ENCODE results near the gene PAGE2B. TPM values are rescaled to one million over a fixed set of nuclear protein-coding genes. Genes with fewer than 3 reads are reported as not detected.
A peak's percentile ranks its signal among the peaks of the same experiment; 100 is the strongest.
"Not testable (repeated sequence)": the region's sequence is repeated elsewhere in the genome, so short reads cannot be mapped to it uniquely, and the experiment has no call there.

PAGE2B gene
- polyA plus RNA-seq, 1 donor, result 0.57 TPM

DNA sequence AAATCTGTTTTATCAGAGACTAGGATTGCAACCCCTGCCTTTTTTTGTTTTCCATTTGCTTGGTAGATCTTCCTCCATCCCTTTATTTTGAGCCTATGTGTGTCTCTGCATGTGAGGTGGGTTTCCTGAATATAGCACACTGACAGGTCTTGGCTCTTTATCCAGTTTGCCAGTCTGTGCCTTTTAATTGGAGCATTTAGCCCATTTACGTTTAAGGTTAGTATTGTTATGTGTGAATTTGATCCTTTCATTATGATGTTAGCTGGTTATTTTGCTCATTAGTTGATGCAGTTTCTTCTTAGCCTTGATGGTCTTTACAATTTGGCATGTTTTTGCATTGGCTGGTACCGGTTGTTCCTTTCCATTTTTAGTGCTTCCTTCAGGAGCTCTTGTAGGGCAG lies 24.2 kb upstream of the PAGE2B start:
- H3K4me3 ChIP-seq (ENCODE audit: low read length); H3K27me3 ChIP-seq (ENCODE audit: control insufficient read depth, insufficient read depth, low read length); DNase-seq; H3K36me3 ChIP-seq (ENCODE audit: control insufficient read depth, insufficient read depth, low read length); H3K4me1 ChIP-seq (ENCODE audit: control insufficient read depth, insufficient read depth, low read length); H3K9me3 ChIP-seq (ENCODE audit: control insufficient read depth, low read depth, low read length); H3K27ac ChIP-seq (ENCODE audit: low read length): not testable (repeated sequence)
- no CpG with 5 or more reads among the region's 2 CpGs for WGBS (ENCODE audit: insufficient coverage, low lambda C conversion rate)

DNA sequence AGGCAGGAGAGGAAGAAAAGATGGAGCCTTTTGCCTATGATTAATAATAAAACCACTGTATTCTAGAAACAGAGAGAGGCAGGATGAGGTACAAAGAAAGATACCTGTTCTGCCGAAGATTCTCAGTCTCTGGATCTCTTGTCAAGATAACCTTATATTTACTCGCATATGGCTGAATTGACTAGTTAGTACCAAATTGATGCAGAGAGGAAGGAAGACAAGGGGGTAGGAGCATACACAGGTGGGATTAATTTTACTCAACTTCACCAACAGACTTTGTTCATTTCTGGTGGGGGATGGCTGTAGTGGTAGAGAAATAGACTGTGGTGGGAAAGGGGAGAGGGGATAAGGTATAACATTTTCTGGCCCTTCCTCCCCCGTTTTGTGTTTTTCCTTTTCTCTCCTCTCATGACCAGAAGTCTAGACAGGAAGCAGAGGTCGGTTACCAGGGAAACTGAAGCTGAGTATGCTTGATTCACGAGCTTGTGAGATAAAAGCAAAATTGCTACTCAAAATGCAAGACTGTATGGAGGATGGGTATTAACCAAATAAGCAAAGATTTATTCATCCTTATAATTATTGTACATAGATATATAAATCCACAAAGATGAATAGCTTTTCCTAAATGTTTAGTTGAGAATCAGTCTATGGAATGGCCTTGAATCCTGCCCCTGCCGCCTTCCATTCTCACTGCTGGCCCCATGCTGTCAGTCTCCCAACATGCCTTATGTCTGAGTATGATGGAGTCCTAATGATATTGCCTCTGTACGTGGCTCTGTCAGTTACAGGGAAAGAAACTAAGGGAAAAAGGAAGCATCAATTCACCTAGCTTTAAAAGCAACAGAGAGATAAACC lies 17.8 kb upstream of the PAGE2B start:
- no peaks in the 10 kb centered on the region for H3K9me3 ChIP-seq (ENCODE audit: control insufficient read depth, low read depth, low read length)
- H3K27ac ChIP-seq (ENCODE audit: low read length), result no peak overlapping the region
- no peaks in the 10 kb centered on the region for H3K36me3 ChIP-seq (ENCODE audit: control insufficient read depth, insufficient read depth, low read length)
- no peaks in the 10 kb centered on the region for H3K4me1 ChIP-seq (ENCODE audit: control insufficient read depth, insufficient read depth, low read length)
- H3K4me3 ChIP-seq (ENCODE audit: low read length), result no peak overlapping the region
- no CpG with 5 or more reads among the region's 7 CpGs for WGBS (ENCODE audit: insufficient coverage, low lambda C conversion rate)
- DNase-seq, result peak; percentile 2 to 3
- no peaks in the 10 kb centered on the region for H3K27me3 ChIP-seq (ENCODE audit: control insufficient read depth, insufficient read depth, low read length)

DNA sequence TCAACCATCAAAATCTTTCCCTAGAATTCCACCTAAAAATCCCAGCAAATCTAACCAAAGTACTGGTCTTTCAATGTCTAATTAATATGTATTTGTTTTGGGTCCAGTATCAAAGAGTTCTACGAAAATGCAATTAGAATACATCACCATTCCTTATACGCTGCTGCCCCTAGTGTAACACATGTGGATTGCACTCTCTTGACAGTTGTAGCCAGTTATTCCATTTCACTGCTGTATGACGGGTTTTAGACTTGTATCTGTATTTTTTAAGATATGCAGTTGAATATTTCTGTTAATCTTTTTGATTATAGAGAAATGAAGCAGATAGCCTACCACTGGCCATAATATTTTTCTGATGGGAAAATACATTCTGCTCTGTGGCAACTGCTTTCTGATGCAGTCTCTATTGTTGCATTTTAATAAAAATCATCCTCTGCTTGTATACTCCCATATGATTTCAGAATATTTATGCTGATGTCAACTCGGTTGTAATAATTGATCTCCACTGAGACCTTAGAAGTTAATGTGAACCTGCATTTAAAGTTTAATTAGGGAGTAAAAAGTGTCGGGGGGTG lies 17.1 kb upstream of the PAGE2B start:
- no peaks in the 10 kb centered on the region for H3K9me3 ChIP-seq (ENCODE audit: control insufficient read depth, low read depth, low read length)
- no peaks in the 10 kb centered on the region for H3K4me1 ChIP-seq (ENCODE audit: control insufficient read depth, insufficient read depth, low read length)
- WGBS (ENCODE audit: insufficient coverage, low lambda C conversion rate), result 0% methylated on average over 1 of the region's 5 CpGs
- no peak overlapping the region for H3K4me3 ChIP-seq (ENCODE audit: low read length)
- no peaks in the 10 kb centered on the region for H3K36me3 ChIP-seq (ENCODE audit: control insufficient read depth, insufficient read depth, low read length)
- DNase-seq, result peak; percentile 1 to 13
- no peak overlapping the region for H3K27ac ChIP-seq (ENCODE audit: low read length)
- no peaks in the 10 kb centered on the region for H3K27me3 ChIP-seq (ENCODE audit: control insufficient read depth, insufficient read depth, low read length)

DNA sequence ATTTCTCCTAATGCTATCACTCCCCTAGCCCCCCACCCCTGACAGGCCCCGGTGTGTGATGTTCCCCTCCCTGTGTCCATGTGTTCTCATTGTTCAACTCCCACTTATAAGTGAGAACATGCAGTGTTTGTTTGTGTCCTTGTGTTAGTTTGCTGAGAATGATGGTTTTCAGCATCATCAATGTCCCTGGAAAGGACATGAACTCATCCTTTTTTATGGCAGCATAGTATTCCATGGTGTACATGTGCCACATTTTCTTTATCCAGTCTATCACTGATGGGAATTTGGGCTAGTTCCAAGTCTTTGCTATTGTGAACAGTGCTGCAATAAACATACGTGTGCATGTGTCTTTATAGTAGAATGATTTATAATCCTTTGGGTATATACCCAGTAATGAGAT lies 7.7 kb upstream of the PAGE2B start:
- no CpG with 5 or more reads among the region's 2 CpGs for WGBS (ENCODE audit: insufficient coverage, low lambda C conversion rate)
- H3K4me3 ChIP-seq (ENCODE audit: low read length); H3K4me1 ChIP-seq (ENCODE audit: control insufficient read depth, insufficient read depth, low read length); H3K27ac ChIP-seq (ENCODE audit: low read length); DNase-seq; H3K9me3 ChIP-seq (ENCODE audit: control insufficient read depth, low read depth, low read length); H3K36me3 ChIP-seq (ENCODE audit: control insufficient read depth, insufficient read depth, low read length); H3K27me3 ChIP-seq (ENCODE audit: control insufficient read depth, insufficient read depth, low read length): not testable (repeated sequence)

DNA sequence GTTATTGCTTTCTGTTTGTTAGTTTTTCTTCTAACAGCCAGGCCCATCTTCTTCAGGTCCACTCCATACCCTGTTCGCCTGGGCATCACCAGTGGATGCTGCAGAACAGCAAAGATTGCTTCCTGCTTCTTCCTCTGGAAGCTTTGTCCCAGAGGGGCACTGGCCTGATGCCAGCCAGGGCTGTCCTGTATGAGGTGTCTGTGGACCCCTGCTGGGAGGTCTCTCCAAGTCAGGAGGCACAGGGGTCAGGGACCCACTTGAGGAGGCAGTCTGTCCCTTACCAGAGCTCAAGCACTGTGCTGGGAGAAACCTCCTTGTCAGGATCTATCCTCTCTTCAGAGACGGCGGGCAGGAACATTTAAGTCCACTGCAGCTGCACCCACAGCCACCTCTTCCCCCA lies 2.5 kb upstream of the PAGE2B start:
- H3K27ac ChIP-seq (ENCODE audit: low read length), result no peak overlapping the region
- no peak for DNase-seq
- no CpG with 5 or more reads among the region's 3 CpGs for WGBS (ENCODE audit: insufficient coverage, low lambda C conversion rate)

DNA sequence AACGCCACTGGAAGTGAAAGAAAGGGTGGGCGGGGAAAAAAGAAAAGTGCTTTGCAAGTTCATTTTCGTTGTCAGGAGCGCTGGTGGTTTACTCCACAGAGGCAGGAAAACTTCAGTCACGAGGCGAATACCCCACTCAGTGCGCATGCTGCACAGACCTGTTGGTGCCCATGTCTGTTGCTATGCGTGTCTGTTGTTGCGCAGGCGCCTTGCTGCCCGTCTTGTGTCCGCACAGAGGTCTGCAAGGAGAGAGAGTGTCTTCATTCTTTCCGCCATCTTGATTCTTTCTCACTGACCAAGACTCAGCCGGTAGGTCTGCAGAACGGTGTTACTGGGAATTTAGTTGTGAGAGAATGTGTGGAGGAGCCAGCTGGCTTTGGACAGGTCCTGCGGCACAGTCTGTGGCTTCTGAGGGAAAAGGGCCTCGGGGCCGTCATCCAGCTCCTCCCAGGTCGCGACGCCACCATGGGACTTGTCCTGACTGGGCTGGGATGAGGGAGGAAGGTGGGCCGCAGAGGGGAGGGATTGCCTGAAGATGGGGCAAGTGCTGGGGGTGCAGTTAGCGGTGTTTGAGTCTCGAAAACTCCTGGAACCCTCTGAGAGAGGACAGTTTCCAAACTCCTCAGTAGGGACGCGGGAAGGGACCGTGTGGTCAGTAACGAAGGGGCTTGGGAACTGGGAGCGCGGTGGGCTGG lies 14.1 kb downstream of the PAGE2B start, which contains the start of gene PAGE2:
PAGE2 (plus strand) TSS at position 224 of the 695 bp plus-strand sequence. CDS start 1,003 bp downstream, outside the sequence.
- Histone ChIP-seq H3K27ac (ENCODE audit: low read length) (no peak within 1 kb of the TSS), H3K4me3 (ENCODE audit: low read length) (no peak within 1 kb of the TSS), H3K9me3 (ENCODE audit: control insufficient read depth, low read depth, low read length) (no peaks in the 10 kb centered on the region), H3K36me3 (ENCODE audit: control insufficient read depth, insufficient read depth, low read length) (no peaks in the 10 kb centered on the region), H3K4me1 (ENCODE audit: control insufficient read depth, insufficient read depth, low read length) (no peaks in the 10 kb centered on the region), H3K27me3 (ENCODE audit: control insufficient read depth, insufficient read depth, low read length) (no peaks in the 10 kb centered on the region)
- no peak for DNase-seq
- WGBS (ENCODE audit: insufficient coverage, low lambda C conversion rate), result no CpG with 5 or more reads among the region's 30 CpGs

More for the DNA sequence above, 2.5 kb upstream of the PAGE2B start:
- H3K36me3 ChIP-seq (ENCODE audit: control insufficient read depth, insufficient read depth, low read length), result no peaks in the 10 kb centered on the region
- no peaks in the 10 kb centered on the region for H3K4me1 ChIP-seq (ENCODE audit: control insufficient read depth, insufficient read depth, low read length)
- no peak overlapping the region for H3K4me3 ChIP-seq (ENCODE audit: low read length)
- no peaks in the 10 kb centered on the region for H3K27me3 ChIP-seq (ENCODE audit: control insufficient read depth, insufficient read depth, low read length)
- H3K9me3 ChIP-seq (ENCODE audit: control insufficient read depth, low read depth, low read length), result peaks cover 3% of the 10 kb centered on the region

DNA sequence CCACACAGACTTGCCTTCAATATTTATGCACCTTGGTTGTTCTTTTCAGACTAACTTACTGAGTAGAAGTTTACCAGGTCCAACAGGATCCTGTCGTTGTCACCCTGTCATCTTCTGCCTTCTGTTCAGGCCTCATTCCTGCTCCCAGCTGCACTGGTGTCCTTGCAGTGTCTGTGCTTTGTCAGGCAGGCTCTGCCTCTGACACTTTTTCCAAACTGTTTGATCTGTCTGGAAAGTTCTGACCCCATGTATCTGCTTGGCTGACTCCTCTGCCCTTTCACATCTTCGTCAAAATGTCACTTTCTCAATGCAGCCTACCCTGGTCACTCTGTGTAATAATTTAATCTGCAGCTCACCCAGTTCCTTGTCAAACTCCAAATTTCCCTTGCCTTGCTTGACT lies 23.9 kb downstream of the PAGE2B start:
- Histone ChIP-seq H3K4me1 (ENCODE audit: control insufficient read depth, insufficient read depth, low read length) (no peaks in the 10 kb centered on the region), H3K9me3 (ENCODE audit: control insufficient read depth, low read depth, low read length) (no peaks in the 10 kb centered on the region), H3K36me3 (ENCODE audit: control insufficient read depth, insufficient read depth, low read length) (no peaks in the 10 kb centered on the region), H3K27ac (ENCODE audit: low read length) (no peak overlapping the region), H3K4me3 (ENCODE audit: low read length) (no peak overlapping the region), H3K27me3 (ENCODE audit: control insufficient read depth, insufficient read depth, low read length) (no peaks in the 10 kb centered on the region)
- DNase-seq, result no peak
- no CpG with 5 or more reads among the region's 2 CpGs for WGBS (ENCODE audit: insufficient coverage, low lambda C conversion rate)

DNA sequence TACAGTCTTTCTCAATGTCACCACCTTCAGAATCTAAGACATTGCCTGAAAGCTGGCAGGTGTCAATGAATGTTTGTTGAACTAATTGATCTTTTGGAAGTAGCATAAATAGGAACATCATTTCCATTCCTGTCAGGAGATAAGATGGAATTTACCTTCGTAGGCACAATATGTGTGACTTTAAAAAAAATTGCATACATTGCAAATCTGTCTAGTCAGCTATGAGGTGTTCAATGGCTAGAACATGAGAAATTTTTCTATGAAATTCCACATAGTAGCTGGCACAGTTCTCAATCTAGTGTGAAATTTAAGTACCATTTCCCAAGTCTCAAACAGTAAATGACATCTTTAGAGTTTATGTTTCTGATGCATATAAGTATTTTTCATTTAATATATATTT lies 24.3 kb downstream of the PAGE2B start:
- DNase-seq, result no peak
- WGBS (ENCODE audit: insufficient coverage, low lambda C conversion rate), result no CpG with 5 or more reads among the region's 1 CpG
- Histone ChIP-seq H3K4me1 (ENCODE audit: control insufficient read depth, insufficient read depth, low read length) (no peaks in the 10 kb centered on the region), H3K4me3 (ENCODE audit: low read length) (no peak overlapping the region), H3K9me3 (ENCODE audit: control insufficient read depth, low read depth, low read length) (no peaks in the 10 kb centered on the region), H3K27ac (ENCODE audit: low read length) (no peak overlapping the region), H3K36me3 (ENCODE audit: control insufficient read depth, insufficient read depth, low read length) (no peaks in the 10 kb centered on the region), H3K27me3 (ENCODE audit: control insufficient read depth, insufficient read depth, low read length) (no peaks in the 10 kb centered on the region)

DNA sequence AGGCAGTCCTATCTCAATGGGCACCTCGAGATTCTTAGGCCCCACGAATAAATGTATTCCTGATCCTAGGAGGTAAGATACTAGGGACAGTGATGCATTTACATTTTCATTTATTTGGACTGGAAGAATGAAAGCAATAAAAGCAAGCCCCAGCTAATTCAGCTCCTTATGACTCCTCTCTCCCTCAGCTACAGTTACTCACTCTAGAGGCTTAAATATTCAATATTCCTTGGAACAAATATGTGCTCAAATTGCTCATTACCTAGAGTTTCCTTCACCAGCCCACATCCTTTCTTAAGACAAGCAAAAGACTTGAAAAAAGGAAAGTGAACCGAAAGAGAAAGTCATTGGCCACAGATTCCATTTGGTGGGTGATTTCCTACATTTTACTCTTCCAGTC lies 27.9 kb downstream of the PAGE2B start:
- no CpG with 5 or more reads among the region's 3 CpGs for WGBS (ENCODE audit: insufficient coverage, low lambda C conversion rate)

DNA sequence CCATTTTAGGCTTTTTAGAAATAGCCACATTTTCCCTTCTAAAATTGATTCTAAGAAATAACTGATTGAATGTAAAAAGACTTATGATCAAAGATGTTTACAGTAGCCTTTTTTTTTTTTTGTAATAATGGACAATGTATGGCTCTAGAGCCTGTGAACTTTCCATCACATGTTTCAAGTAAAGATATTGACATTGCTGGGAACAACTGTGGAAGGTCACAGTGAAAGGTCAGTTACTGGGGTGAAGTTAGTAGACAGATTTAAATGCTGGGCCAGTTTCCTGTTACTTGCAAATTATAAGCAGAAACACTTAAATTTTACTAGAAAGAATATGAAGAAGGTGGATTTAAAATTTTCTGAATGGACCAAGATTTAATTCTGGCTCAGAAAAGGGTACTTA lies 32.4 kb downstream of the PAGE2B start:
- H3K4me1 ChIP-seq (ENCODE audit: control insufficient read depth, insufficient read depth, low read length), result peaks cover 5% of the 10 kb centered on the region
- no peak overlapping the region for H3K27ac ChIP-seq (ENCODE audit: low read length)
- H3K9me3 ChIP-seq (ENCODE audit: control insufficient read depth, low read depth, low read length), result no peaks in the 10 kb centered on the region
- no peak for DNase-seq
- H3K27me3 ChIP-seq (ENCODE audit: control insufficient read depth, insufficient read depth, low read length), result no peaks in the 10 kb centered on the region
- no peak overlapping the region for H3K4me3 ChIP-seq (ENCODE audit: low read length)
- no peaks in the 10 kb centered on the region for H3K36me3 ChIP-seq (ENCODE audit: control insufficient read depth, insufficient read depth, low read length)

More for the DNA sequence above, 27.9 kb downstream of the PAGE2B start:
- no peak overlapping the region for H3K27ac ChIP-seq (ENCODE audit: low read length)
- no peak for DNase-seq
- H3K9me3 ChIP-seq (ENCODE audit: control insufficient read depth, low read depth, low read length), result no peaks in the 10 kb centered on the region
- H3K27me3 ChIP-seq (ENCODE audit: control insufficient read depth, insufficient read depth, low read length), result no peaks in the 10 kb centered on the region
- H3K36me3 ChIP-seq (ENCODE audit: control insufficient read depth, insufficient read depth, low read length), result no peaks in the 10 kb centered on the region
- no peak overlapping the region for H3K4me3 ChIP-seq (ENCODE audit: low read length)
- H3K4me1 ChIP-seq (ENCODE audit: control insufficient read depth, insufficient read depth, low read length), result no peaks in the 10 kb centered on the region
